ENCODE measurements around the gene CDK17.
"Not testable (repeated sequence)": the region's sequence is repeated elsewhere in the genome, so short reads cannot be mapped to it uniquely, and the experiment has no call there.

CDK17 gene

GRCh38 chr12:96347130-96347699 lies 53.0 kb downstream of the CDK17 start:
- DNase-seq, result no peak

- DNase-seq, result not testable (repeated sequence)
These were observed 53.5 kb downstream of the CDK17 start for GRCh38 chr12:96346716-96347115.

GRCh38 chr12:96344124-96344695 lies 56.0 kb downstream of the CDK17 start:
- no peak for DNase-seq

GRCh38 chr12:96343347-96343954 lies 56.8 kb downstream of the CDK17 start:
- DNase-seq, result no peak

GRCh38 chr12:96339666-96340065 lies 60.6 kb downstream of the CDK17 start:
- not testable (repeated sequence) for DNase-seq

GRCh38 chr12:96338852-96339471 lies 61.3 kb downstream of the CDK17 start:
- no peak for DNase-seq

- DNase-seq, result no peak
These were observed 62.3 kb downstream of the CDK17 start for GRCh38 chr12:96337953-96338352.

- no peak for DNase-seq
These were observed 63.8 kb downstream of the CDK17 start for GRCh38 chr12:96336489-96336888.

GRCh38 chr12:96335270-96335669 lies 65.0 kb downstream of the CDK17 start:
- DNase-seq, result no peak

- no peak for DNase-seq
These were observed 65.7 kb downstream of the CDK17 start for GRCh38 chr12:96334502-96334901.

GRCh38 chr12:96329545-96329944 lies 70.7 kb downstream of the CDK17 start:
- DNase-seq, result no peak

- no peak for DNase-seq
These were observed 71.2 kb downstream of the CDK17 start for GRCh38 chr12:96329018-96329417.

GRCh38 chr12:96327889-96328288 lies 72.3 kb downstream of the CDK17 start:
- no peak for DNase-seq

- no peak for DNase-seq
These were observed 72.9 kb downstream of the CDK17 start for GRCh38 chr12:96327346-96327745.

GRCh38 chr12:96326628-96327227 lies 73.5 kb downstream of the CDK17 start:
- DNase-seq, result no peak

- no peak for DNase-seq
These were observed 76.3 kb downstream of the CDK17 start for GRCh38 chr12:96323906-96324305.

- DNase-seq, result no peak
These were observed 77.5 kb downstream of the CDK17 start for GRCh38 chr12:96322720-96323119.

- DNase-seq, result no peak
These were observed 78.3 kb downstream of the CDK17 start for GRCh38 chr12:96321941-96322340.

GRCh38 chr12:96317801-96318200 lies 82.4 kb downstream of the CDK17 start:
- not testable (repeated sequence) for DNase-seq

GRCh38 chr12:96315741-96316481 lies 84.3 kb downstream of the CDK17 start:
- DNase-seq, result not testable (repeated sequence)

- DNase-seq, result no peak
These were observed 85.5 kb downstream of the CDK17 start for GRCh38 chr12:96314723-96315122.

GRCh38 chr12:96313606-96314005 lies 86.6 kb downstream of the CDK17 start:
- no peak for DNase-seq

- DNase-seq, result no peak
These were observed 89.0 kb downstream of the CDK17 start for GRCh38 chr12:96311191-96311590.

Measured in CD4-positive, alpha-beta T cell treated with Interferon gamma for 1 hour (primary cell).